Lower leg skin (tissue), 4 donors: ENCODE results near the gene DMGDH. TPM values are rescaled to one million over a fixed set of nuclear protein-coding genes. Genes with fewer than 3 reads are reported as not detected.

Experiments used
- DNase-seq, 2 donors: peaks; one replicate each; pipeline ENCODE4 v3.0.0-alpha.2; 2019; ENCODE audit warnings: low spot score in 2 of 2
- H3K4me3 ChIP-seq: fragments of 200-600 bp; sonication (generic); 2 replicates; pipeline ENCODE4 v1.5.1; 2017; ENCODE audit warnings: mild to moderate bottlenecking, low read depth; ENCODE audit not compliant: poor library complexity, severe bottlenecking
- CTCF ChIP-seq, 3 donors: fragments of 450-650 bp; IDR thresholded peaks; one replicate each; pipeline ENCODE4 v1.5.1; 2016; ENCODE audit warnings: antibody characterized with exemption in 3 of 3, mild to moderate bottlenecking in 3 of 3, moderate library complexity in 2 of 3
- POLR2A ChIP-seq, 2 donors: fragments of 450-650 bp; IDR thresholded peaks; one replicate each; pipeline ENCODE4 v1.6.1; 2016 to 2017; ENCODE audit warnings: antibody characterized with exemption in 2 of 2, mild to moderate bottlenecking in 1 of 2, moderate library complexity in 1 of 2
- WGBS, 2 donors: methylation state at CpG; one replicate each; pipeline ENCODE4 v1.1.5; 2018; 5-methylcytosine and 5-hydroxymethylcytosine counted together
- intact Hi-C: fragments of 100-400 bp; cut with DNase I; formaldehyde crosslinking; loops from one replicate; pipeline ENCODE4 v1.15.0; 2023; ENCODE audit warnings: low total_unique reads
- total RNA-seq, 4 donors: library from RNA; depleted of rRNA; stranded (reverse); fragments of >200 nt; gene quantifications; one replicate each; pipeline ENCODE4 v1.1.0, GENCODE V29; 2016

The DMGDH gene
- total RNA-seq, 4 donors from 2014 or later = 0.42 to 1.0 (median 0.91) TPM; not detected in 1

- TF ChIP-seq CTCF (IDR thresholded peaks at IDR 0.05) = no peak
- TF ChIP-seq POLR2A (IDR thresholded peaks at IDR 0.05) = no peak
- DNase-seq = no peak
- H3K4me3 ChIP-seq = no peak overlapping the region
- intact Hi-C loops = loop anchor here (10.0 kb wide), 1 partner anchor 85 kb away; no protein-coding TSS in a partner anchor
- WGBS, 2 donors = 55 to 58% methylated on average over 15 of the region's 15 CpGs
These were observed 40.3 kb upstream of the DMGDH start for GRCh38 chr5:79109527-79110492.

GRCh38 chr5:79108792-79109191 is 39.3 kb upstream of the DMGDH start:
- 80 to 86% methylated on average over 8 of the region's 8 CpGs for WGBS, 2 donors
- no peak for DNase-seq
- no peak overlapping the region for H3K4me3 ChIP-seq
- TF ChIP-seq CTCF (IDR thresholded peaks at IDR 0.05) (no peak), POLR2A (IDR thresholded peaks at IDR 0.05) (no peak)
- intact Hi-C loops = no loop called here

- DNase-seq = no peak
- intact Hi-C loops = no loop called here
- 36 to 48% methylated on average over 3 of the region's 3 CpGs for WGBS, 2 donors
- H3K4me3 ChIP-seq = no peak overlapping the region
- TF ChIP-seq CTCF (IDR thresholded peaks at IDR 0.05) = no peak
- no peak for TF ChIP-seq POLR2A (IDR thresholded peaks at IDR 0.05)
These were observed 38.6 kb upstream of the DMGDH start for GRCh38 chr5:79108086-79108485.

- H3K4me3 ChIP-seq = no peak overlapping the region
- TF ChIP-seq CTCF (IDR thresholded peaks at IDR 0.05) (no peak), POLR2A (IDR thresholded peaks at IDR 0.05) (no peak)
- DNase-seq = no peak
- intact Hi-C loops = no loop called here
- 72 to 77% methylated on average over 7 of the region's 7 CpGs for WGBS, 2 donors
These were observed 37.7 kb upstream of the DMGDH start for GRCh38 chr5:79107020-79107796.

- TF ChIP-seq CTCF (IDR thresholded peaks at IDR 0.05) = no peak
- no peak for TF ChIP-seq POLR2A (IDR thresholded peaks at IDR 0.05)
- intact Hi-C loops = no loop called here
- no peak overlapping the region for H3K4me3 ChIP-seq
- WGBS, 2 donors = 95 to 100% methylated on average over 2 of the region's 2 CpGs
- no peak for DNase-seq
These were observed 36.4 kb upstream of the DMGDH start for GRCh38 chr5:79105868-79106267.
